ENCODE results near the gene BCL2L12. TPM values are rescaled to one million over a fixed set of nuclear protein-coding genes. Genes with fewer than 3 reads are reported as not detected.

The BCL2L12 gene
- total and polyA plus RNA-seq, 2 donors (not counting 3 experiments of a cell fraction or from before 2014, with no cell fraction given) = 49.8 to 58.5 TPM

- H3K4me2 ChIP-seq (ENCODE audit: insufficient read depth, low read length) = peak overlapping the region; percentile 87
- DNase-seq (ENCODE audit: low read depth, low spot score) = peak; percentile 76
- H3K4me1 ChIP-seq (ENCODE audit: control insufficient read depth, extremely low read depth, insufficient read depth, low read length) = peaks cover 40% of the 10 kb centered on the region
- no TSS peak for BruUV-seq (replicated peaks)
- no peaks in the 10 kb centered on the region for H3K9me1 ChIP-seq (replicated peaks; ENCODE audit: control insufficient read depth, extremely low read depth, insufficient read depth, low read length)
- ChIA-PET POLR2A (interaction anchor here (0.6 to 1.2 kb wide), 2 partner anchors 26 to 69 kb away, joined by 4 to 5 read pairs; no protein-coding TSS in a partner anchor), CTCF (interaction anchor here (1.5 to 2.9 kb wide), 2 partner anchors 11 to 111 kb away, joined by 3 to 9 read pairs; partner anchors contain the start of gene NOSIP)
- H2AFZ ChIP-seq (ENCODE audit: low read depth, low read length) = peak overlapping the region; percentile 87
- peak overlapping the region; percentile 17 to 74 (median 59) for H3K4me3 ChIP-seq (replicated peaks in 1 of 3; ENCODE audit: insufficient read depth in 1 of 3, low read depth in 1 of 3, low read length in 3 of 3)
- H3K9me3 ChIP-seq (replicated peaks; ENCODE audit: control insufficient read depth, insufficient read depth, low read length) = no peaks in the 10 kb centered on the region
- H3K36me3 ChIP-seq (ENCODE audit: control insufficient read depth in 2 of 2, extremely low read depth in 1 of 2, insufficient read depth in 2 of 2, low read length in 2 of 2) = peaks cover 0 to 6% of the 10 kb centered on the region in 2 experiments
- peak overlapping the region; percentile 6 for H3K9ac ChIP-seq (replicated peaks; ENCODE audit: extremely low read depth, insufficient read depth, low read length)
- H3K79me2 ChIP-seq (ENCODE audit: control insufficient read depth, insufficient read depth, low read length) = no peaks in the 10 kb centered on the region
- dilution Hi-C loops (cut with MboI; ENCODE audit: extremely low pct_ligation_motif_present, low sequenced_read_pairs) (no loop called here), intact Hi-C loops (cut with micrococcal nuclease) (loop anchor here (1.0 to 2.0 kb wide), 2 partner anchors 25 to 75 kb away; no protein-coding TSS in a partner anchor)
- TF ChIP-seq MAX (IDR thresholded peaks at IDR 0.05; ENCODE audit: insufficient read depth, insufficient read length) (peak; percentile 25), CTCF (IDR thresholded peaks at IDR 0.05; ENCODE audit: extremely low read depth in 1 of 2, insufficient read depth in 1 of 2, low read depth in 1 of 2, low read length in 2 of 2) (no peak), MYC (IDR thresholded peaks at IDR 0.05; ENCODE audit: low read depth, low read length) (no peak), FOS (IDR thresholded peaks at IDR 0.05; ENCODE audit: borderline replicate concordance, insufficient read depth, low read length) (no peak), JUN (IDR thresholded peaks at IDR 0.05; ENCODE audit: borderline replicate concordance, insufficient read depth, insufficient read length, low read depth) (no peak), POLR2AphosphoS5 (IDR thresholded peaks at IDR 0.05; ENCODE audit: insufficient read depth, low read depth, low read length) (peak; percentile 34), EZH2 (IDR thresholded peaks at IDR 0.05; ENCODE audit: borderline replicate concordance, low read depth, low read length, severe bottlenecking) (no peak), POLR2A (IDR thresholded peaks at IDR 0.05; ENCODE audit: low read depth, low read length) (peak; percentile 56), GATA2 (IDR thresholded peaks at IDR 0.05; ENCODE audit: insufficient read depth, insufficient read length, low read depth, low read length) (no peak)
- no peak overlapping the region for H3K27ac ChIP-seq (ENCODE audit: insufficient read depth, low read depth, low read length)
- H4K20me1 ChIP-seq (replicated peaks; ENCODE audit: control insufficient read depth, extremely low read depth, insufficient read depth, low read length) = no peaks in the 10 kb centered on the region
- H3K27me3 ChIP-seq (ENCODE audit: control insufficient read depth in 2 of 2, insufficient read depth in 2 of 2, low read length in 2 of 2) = no peaks in the 10 kb centered on the region
- no peak for FAIRE-seq
Observed at GRCh38 chr19:49691243-49692146, 25.8 kb downstream of the BCL2L12 start.

All from endothelial cell of umbilical vein (primary cell).